Caco-2 (cell line): ENCODE measurements around the gene ZNF79. TPM values are rescaled to one million over a fixed set of nuclear protein-coding genes. Genes with fewer than 3 reads are reported as not detected.

Experiments
- BruUV-seq: library from RNA; stranded (reverse); fragments of 400-500 nt; replicated peaks from 2 replicates; lab custom pipeline; 2021; lab: Mats Ljungman, UMichigan
- CTCF ChIA-PET: fragments of 300-600 bp; sonication (Branson Sonifier 250); formaldehyde crosslinking; loops from one replicate; lab custom pipeline; 2022; ENCODE audit warnings: antibody characterized with exemption; lab: Charles Lee
- POLR2A ChIA-PET: fragments of 300-600 bp; sonication (Branson Sonifier 250); formaldehyde crosslinking; loops from one replicate; lab custom pipeline; 2022; ENCODE audit warnings: antibody characterized with exemption; lab: Charles Lee
- DNase-seq, 2 experiments: peaks; one replicate each; pipeline versions ENCODE4 v3.0.0 to v3.0.0-alpha.2; 2020 to 2022
- H3K27me3 ChIP-seq: replicated peaks from 2 replicates; pipeline ENCODE4 v1.6.0; 2011; ENCODE audit warnings: low read length; ENCODE audit not compliant: control insufficient read depth, insufficient read depth
- H3K36me3 ChIP-seq: 2 replicates; pipeline ENCODE4 v1.5.1; 2011; ENCODE audit warnings: low read length; ENCODE audit not compliant: control insufficient read depth, insufficient read depth
- H3K4me1 ChIP-seq: fragments of 250-450 bp; sonication (Bioruptor Pico); 2 replicates; pipeline ENCODE4 v1.5.1; 2020; ENCODE audit warnings: mild to moderate bottlenecking
- H3K4me3 ChIP-seq: 2 replicates; pipeline ENCODE4 v1.5.1; 2011; ENCODE audit warnings: low read depth, mild to moderate bottlenecking, control low read depth, low read length
- H3K9me3 ChIP-seq: fragments of 250-450 bp; sonication (Bioruptor Pico); 2 replicates; pipeline ENCODE4 v1.5.1; 2020; ENCODE audit warnings: mild to moderate bottlenecking, moderate library complexity
- H3K27ac Mint-ChIP-seq: one replicate; pipeline ENCODE4 v1.8.0; 2022; ENCODE audit warnings: mixed read lengths; ENCODE audit not compliant: unreplicated experiment
- H3K27me3 Mint-ChIP-seq: one replicate; pipeline ENCODE4 v1.8.0; 2022; ENCODE audit warnings: mixed read lengths; ENCODE audit not compliant: insufficient read depth, unreplicated experiment
- H3K36me3 Mint-ChIP-seq: one replicate; pipeline ENCODE4 v1.8.0; 2022; ENCODE audit warnings: mild to moderate bottlenecking, mixed read lengths; ENCODE audit not compliant: insufficient read depth, unreplicated experiment
- H3K4me1 Mint-ChIP-seq: one replicate; pipeline ENCODE4 v1.8.0; 2022; ENCODE audit warnings: low read depth, mixed read lengths; ENCODE audit not compliant: unreplicated experiment
- H3K4me3 Mint-ChIP-seq: one replicate; pipeline ENCODE4 v1.8.0; 2022; ENCODE audit warnings: mild to moderate bottlenecking, moderate library complexity, mixed read lengths; ENCODE audit not compliant: unreplicated experiment
- H3K9me3 Mint-ChIP-seq: one replicate; pipeline ENCODE4 v1.8.0; 2022; ENCODE audit warnings: mixed read lengths; ENCODE audit not compliant: unreplicated experiment
- intact Hi-C: fragments of 100-400 bp; cut with micrococcal nuclease; formaldehyde crosslinking; loops from one replicate; pipeline ENCODE4 v1.10.0; 2022; ENCODE audit not compliant: unreplicated experiment
- total RNA-seq: library from RNA; stranded (reverse); gene quantifications from 2 replicates; pipeline ENCODE4 v1.2.3, GENCODE V29; 2022
- TF ChIP-seq, protein P1 (sequence below), 2 experiments: fragments of 200-600 bp in 1 of 2; IDR thresholded peaks; 1 replicate in 1 of 2; 2 replicates in 1 of 2; pipeline versions ENCODE4 v1.5.1 to v1.8.0; 2011 to 2022; ENCODE audit warnings: antibody characterized with exemption in 1 of 2, control low read depth in 1 of 2, inconsistent platforms in 1 of 2, low read depth in 1 of 2, low read length in 1 of 2, mild to moderate bottlenecking in 1 of 2, moderate library complexity in 1 of 2; ENCODE audit not compliant: insufficient read depth in 1 of 2, severe bottlenecking in 1 of 2, unreplicated experiment in 1 of 2

Gene ZNF79
- total RNA-seq, 1 experiment from 2014 or later, result 9.2 TPM

DNA sequence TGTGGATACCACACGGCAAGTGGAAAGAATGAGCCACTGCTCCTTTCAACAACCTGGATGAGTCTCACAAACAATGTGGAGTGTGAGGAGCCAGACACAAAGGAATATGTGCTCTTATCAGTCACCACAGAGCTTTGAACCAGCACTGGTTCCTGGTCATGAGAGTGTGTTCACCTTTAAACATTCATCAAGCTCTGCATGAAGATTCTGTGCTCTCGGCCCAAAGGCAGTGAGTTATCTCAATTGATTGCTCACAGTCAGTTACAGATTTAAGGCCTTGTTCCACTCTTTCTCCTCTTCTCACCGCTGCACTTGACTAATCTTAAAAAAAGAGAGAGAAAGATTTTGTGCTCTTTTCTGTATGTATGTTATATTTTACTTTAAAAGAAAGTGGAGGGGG lies 46.5 kb downstream of the ZNF79 start:
- Mint-ChIP-seq H3K9me3 (no peaks in the 10 kb centered on the region), H3K4me3 (no peak overlapping the region), H3K4me1 (peaks cover 20% of the 10 kb centered on the region), H3K27ac (no peak overlapping the region), H3K36me3 (peaks cover 9% of the 10 kb centered on the region), H3K27me3 (no peaks in the 10 kb centered on the region)
- H3K27me3 ChIP-seq, result no peaks in the 10 kb centered on the region
- no TSS peak for BruUV-seq
- no peak for DNase-seq
- CTCF ChIA-PET, result no interaction called here
- intact Hi-C loops, result no loop called here
- no peaks in the 10 kb centered on the region for H3K9me3 ChIP-seq
- no peaks in the 10 kb centered on the region; the same call in 1 of the 2 replicates for H3K36me3 ChIP-seq
- TF ChIP-seq, protein P1, sequence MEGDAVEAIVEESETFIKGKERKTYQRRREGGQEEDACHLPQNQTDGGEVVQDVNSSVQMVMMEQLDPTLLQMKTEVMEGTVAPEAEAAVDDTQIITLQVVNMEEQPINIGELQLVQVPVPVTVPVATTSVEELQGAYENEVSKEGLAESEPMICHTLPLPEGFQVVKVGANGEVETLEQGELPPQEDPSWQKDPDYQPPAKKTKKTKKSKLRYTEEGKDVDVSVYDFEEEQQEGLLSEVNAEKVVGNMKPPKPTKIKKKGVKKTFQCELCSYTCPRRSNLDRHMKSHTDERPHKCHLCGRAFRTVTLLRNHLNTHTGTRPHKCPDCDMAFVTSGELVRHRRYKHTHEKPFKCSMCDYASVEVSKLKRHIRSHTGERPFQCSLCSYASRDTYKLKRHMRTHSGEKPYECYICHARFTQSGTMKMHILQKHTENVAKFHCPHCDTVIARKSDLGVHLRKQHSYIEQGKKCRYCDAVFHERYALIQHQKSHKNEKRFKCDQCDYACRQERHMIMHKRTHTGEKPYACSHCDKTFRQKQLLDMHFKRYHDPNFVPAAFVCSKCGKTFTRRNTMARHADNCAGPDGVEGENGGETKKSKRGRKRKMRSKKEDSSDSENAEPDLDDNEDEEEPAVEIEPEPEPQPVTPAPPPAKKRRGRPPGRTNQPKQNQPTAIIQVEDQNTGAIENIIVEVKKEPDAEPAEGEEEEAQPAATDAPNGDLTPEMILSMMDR (IDR thresholded peaks at IDR 0.05; ENCODE audit: insufficient read depth in 1 of 2, low read depth in 1 of 2, low read length in 1 of 2, severe bottlenecking in 1 of 2, unreplicated experiment in 1 of 2), result no peak
- H3K4me1 ChIP-seq, result peaks cover 20% of the 10 kb centered on the region
- POLR2A ChIA-PET, result no interaction called here
- no peak overlapping the region for H3K4me3 ChIP-seq

DNA sequence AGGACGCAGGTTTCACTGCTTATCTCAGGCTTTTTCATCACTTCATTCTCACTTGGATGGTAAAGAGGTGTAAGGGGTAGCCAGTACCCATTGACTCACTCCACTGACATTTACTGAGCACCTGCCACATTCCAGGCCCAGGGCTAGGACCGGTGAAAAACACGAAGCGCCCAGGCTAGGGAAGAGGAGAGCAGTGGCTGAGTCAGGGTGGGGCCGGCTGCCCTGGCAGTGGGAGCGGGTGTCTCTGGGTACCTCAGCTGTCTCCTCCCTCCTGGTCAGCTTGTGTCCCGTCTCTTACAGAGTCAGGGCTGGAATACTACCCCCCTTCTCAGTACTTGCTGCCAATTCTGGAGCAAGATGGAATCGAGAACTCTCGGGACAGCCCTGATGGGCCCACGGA lies 49.3 kb downstream of the ZNF79 start:
- no peak for DNase-seq
- no peaks in the 10 kb centered on the region for H3K9me3 ChIP-seq
- Mint-ChIP-seq H3K4me3 (no peak overlapping the region), H3K9me3 (no peaks in the 10 kb centered on the region), H3K4me1 (no peaks in the 10 kb centered on the region), H3K27ac (no peak overlapping the region), H3K27me3 (no peaks in the 10 kb centered on the region), H3K36me3 (peaks cover 9% of the 10 kb centered on the region)
- intact Hi-C loops, result no loop called here
- ChIA-PET CTCF (no interaction called here), POLR2A (no interaction called here)
- H3K27me3 ChIP-seq, result no peaks in the 10 kb centered on the region
- TF ChIP-seq, protein P1 (IDR thresholded peaks at IDR 0.05; ENCODE audit: insufficient read depth in 1 of 2, low read depth in 1 of 2, low read length in 1 of 2, severe bottlenecking in 1 of 2, unreplicated experiment in 1 of 2), result no peak
- no peak overlapping the region for H3K4me3 ChIP-seq
- no TSS peak for BruUV-seq
- peaks cover under 1% of the 10 kb centered on the region for H3K4me1 ChIP-seq
- H3K36me3 ChIP-seq, result no peaks in the 10 kb centered on the region; the same call in 1 of the 2 replicates

- BruUV-seq, result no TSS peak
- Mint-ChIP-seq H3K4me3 (no peak overlapping the region), H3K9me3 (no peaks in the 10 kb centered on the region), H3K27me3 (no peaks in the 10 kb centered on the region), H3K36me3 (peaks cover 9% of the 10 kb centered on the region), H3K4me1 (no peaks in the 10 kb centered on the region), H3K27ac (no peak overlapping the region)
- ChIA-PET CTCF (interaction anchor here (0.6 to 0.7 kb wide), 2 partner anchors 18 to 395 kb away, joined by 3 to 4 read pairs; no protein-coding TSS in a partner anchor), POLR2A (no interaction called here)
- H3K27me3 ChIP-seq, result no peaks in the 10 kb centered on the region
- no peaks in the 10 kb centered on the region for H3K9me3 ChIP-seq
- TF ChIP-seq, protein P1 (IDR thresholded peaks at IDR 0.05; ENCODE audit: insufficient read depth in 1 of 2, low read depth in 1 of 2, low read length in 1 of 2, severe bottlenecking in 1 of 2, unreplicated experiment in 1 of 2), result no peak
- DNase-seq, result no peak
- H3K4me3 ChIP-seq, result no peak overlapping the region
- H3K4me1 ChIP-seq, result no peaks in the 10 kb centered on the region
- intact Hi-C loops, result no loop called here
- no peaks in the 10 kb centered on the region for H3K36me3 ChIP-seq
These were observed 49.8 kb downstream of the ZNF79 start for GRCh38 chr9:127473932-127474331.
